HL-60/S4 (cell line): Measurements from ENCODE around the gene WBP1.
"Not testable (repeated sequence)": the region's sequence is repeated elsewhere in the genome, so short reads cannot be mapped to it uniquely, and the experiment has no call there.

Source experiments
- in situ Hi-C: fragments of 300-500 bp; cut with MboI; formaldehyde crosslinking; loops from 2 replicates; pipeline ENCODE4 v1.14.3; 2022; ENCODE audit warnings: low sequenced_read_pairs

WBP1 gene

DNA sequence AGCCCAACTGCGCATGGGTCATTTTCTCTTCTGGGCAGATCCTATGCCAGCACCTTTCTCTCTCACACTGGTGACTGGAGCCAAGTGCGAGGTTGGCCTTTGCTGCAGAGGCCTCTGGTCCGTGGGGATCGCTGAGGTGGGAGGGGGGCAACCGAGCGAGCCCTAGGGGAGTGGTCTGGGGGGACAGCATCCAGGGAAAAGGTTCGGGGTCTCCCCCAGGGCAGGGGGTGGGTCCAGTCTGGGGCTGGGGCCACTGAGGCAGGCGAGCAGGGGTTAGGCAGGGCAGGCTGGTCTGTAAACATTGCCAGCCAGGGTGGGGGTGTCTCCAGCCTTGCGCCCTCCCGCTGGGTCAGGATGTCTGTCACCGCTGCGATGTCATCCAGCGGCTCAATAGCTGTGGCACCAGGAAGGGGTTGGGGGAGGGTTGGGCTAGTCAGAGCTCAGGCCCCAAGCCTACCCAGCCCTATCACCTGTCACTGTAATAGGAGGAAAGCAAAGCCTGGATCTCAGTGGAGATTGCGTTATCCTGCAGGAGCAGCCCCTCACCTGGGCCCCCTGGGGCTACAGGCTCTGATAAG lies 32.0 kb upstream of the WBP1 start:
- in situ Hi-C loops, result no loop called here

DNA sequence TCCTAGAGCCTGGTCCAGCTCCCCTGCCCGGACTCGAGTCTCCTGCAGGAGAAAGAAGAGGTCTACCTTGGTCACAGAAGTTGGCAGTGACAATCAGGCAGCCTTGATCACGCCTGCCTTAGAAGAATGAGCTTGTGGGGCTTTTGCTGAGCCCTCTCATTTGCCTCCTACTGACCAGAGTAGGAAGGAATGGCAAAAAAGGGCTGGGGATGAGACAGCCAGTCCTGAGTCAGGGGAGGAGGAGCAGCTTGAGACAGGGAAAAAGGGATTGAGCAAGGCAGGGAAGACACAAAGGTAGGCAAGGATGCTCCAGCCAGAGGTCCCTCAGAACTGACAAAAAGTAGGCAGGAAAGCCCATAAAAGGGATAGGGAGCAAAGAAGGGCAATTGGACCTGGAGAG lies 30.7 kb upstream of the WBP1 start:
- in situ Hi-C loops, result no loop called here

DNA sequence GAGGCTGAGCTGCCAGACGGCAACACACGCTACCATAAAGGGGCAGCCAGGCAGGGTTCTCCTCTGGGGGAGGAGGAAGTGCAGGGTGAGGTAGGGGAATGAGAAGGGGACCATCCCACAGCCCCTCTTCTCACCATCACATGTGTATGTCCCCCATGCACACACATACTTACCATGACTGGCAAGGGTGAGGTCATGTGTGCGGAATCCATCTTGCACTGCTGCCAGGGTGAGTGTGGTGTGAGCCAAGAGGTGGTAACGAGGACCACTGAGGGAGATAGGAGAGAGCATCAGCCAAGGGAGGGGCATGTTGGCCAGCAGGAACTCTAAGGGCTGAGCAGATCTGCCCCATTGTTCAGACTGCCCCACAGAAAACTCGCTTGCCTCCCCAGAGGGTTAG lies 29.6 kb upstream of the WBP1 start:
- in situ Hi-C loops, result no loop called here

DNA sequence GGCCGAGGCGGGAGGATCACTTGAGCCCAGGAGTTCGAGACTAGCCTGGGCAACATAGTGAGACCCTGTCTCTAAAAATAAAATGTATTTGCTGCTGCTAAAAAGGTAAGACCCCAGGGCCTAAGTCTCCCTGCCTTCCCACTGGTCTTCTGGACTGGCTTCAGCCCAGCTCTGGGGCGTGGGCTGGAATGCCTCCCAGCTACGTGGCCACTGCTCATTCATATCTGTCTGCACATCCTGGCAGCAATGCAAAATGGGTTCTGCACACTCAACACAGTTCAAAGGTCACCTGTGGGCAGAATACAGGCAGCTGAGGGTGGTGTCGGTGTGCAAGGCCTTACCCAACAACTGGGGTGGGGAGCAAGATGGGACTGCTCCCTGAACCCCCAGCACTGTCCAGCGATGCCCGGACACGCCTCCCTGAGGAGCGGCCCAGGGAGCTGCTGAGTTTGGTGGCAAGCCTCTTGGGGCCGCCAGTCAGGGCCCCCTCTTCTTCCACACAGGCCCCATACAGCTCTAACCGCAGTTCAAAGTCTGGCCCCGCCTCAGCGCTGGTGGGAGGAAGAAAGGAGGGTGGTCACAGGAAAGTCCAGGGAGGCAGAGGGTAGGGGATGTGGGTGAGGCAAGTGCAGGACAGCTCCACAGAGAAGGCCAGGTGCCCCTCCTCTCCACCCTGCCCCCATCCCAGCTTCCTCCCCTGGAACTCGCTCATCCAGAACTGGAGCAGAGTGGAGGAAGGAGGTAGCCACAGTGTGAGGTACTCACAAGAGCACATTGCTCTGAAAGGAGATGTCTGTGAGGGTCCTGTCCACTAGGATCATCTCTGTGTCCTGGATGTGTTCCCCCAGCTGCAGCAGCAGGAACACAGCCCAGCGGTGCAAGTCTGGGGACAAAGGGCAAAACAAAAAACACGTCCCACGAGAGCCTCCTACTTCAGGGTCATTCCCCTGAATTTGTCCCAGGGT lies 28.5 kb upstream of the WBP1 start:
- in situ Hi-C loops, result no loop called here

DNA sequence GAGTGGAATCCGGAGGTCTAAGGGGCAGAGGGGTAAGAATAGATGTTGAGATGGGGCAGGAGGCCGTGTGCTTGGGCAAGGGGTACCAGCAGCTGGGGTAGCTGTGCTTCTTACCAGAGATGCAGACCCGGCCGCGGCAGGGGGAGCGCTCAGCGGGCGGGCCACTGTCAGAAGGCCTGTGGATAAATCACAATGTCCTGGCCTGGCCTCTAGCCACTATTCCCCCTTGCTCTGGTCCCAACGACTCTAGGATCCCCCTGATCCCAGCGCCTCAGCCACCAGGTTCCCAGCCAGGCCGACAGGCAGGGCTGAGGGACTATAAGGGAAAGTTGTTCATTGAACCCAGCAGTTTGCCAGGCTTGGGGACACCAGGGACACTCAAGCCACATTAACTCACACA lies 27.7 kb upstream of the WBP1 start:
- in situ Hi-C loops, result no loop called here

DNA sequence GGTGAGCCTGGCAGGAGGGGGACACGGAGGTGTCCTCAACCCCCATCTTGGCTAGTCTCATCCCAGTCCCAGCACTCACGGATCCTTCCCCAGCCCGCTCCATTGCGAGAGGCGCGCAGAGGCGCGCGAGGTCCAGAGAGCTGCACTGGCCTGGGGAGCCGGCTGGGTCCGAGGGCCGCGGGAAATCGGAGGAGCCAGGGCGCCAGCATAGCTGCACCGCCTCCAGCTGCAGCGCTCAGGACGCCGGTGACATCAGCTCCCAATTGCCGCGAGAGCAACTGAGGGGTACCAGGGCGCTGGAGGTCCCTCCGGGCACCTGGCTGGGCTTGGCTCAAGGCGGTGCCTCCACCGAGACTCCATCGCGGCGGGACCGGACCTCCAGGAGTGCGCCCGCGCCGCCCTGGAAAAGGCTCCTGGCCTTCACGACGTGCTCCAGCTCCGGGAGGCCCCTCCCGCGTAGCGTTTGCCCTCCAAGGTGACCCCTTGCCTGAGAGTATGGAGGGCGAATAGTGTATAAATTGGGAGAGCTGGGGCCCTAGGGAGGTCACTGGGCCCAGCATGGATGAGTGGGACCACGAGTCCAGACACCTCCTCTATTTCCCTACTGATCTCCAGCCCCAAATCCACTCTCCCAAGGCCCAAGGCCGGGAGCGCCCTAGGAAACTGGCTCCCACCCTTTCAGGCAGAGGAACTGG lies 22.0 kb upstream of the WBP1 start:
- in situ Hi-C loops, result no loop called here

DNA sequence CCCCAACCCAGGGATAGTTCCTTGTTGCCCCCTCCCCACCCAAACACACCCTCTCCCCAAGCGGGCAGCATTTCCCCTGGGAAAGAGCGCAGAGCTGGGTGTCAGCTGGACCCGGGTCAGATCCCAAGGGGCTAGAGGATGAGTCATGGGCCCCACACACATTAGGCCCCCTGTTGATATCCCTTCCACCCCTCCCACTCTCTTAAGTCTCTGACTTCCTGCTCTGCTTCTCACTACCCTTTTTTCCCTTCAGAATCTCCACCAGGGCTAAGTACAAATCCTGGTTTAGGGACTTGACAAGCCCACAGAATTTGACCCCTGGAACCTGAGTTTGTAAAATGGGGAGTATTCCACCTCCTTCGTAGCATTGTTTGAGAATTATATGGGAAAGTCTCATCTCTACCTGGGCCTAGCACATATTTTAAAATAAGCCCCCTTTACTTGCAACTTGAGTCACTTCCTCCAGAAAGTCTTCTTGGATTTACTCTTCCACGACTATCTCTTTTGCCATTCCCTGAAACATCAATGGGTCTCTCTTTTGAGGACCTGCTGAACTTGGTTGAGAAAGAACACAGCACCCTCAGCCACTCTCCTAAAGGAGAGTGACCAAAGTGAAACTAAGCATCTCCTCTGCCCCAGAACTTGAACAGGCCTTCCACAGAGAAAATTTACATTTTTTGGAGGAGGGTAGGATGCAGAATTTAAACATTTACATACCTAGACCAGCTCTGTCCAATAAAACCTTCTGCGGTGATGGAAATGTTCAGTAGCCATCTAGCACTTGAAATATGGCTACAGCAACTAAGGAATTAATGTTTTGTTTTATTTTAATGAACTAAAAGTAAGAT lies 21.2 kb upstream of the WBP1 start:
- in situ Hi-C loops, result no loop called here

GRCh38 chr2:74438248-74438647 lies 20.0 kb upstream of the WBP1 start:
- in situ Hi-C loops, result no loop called here

GRCh38 chr2:74439373-74439772 lies 18.9 kb upstream of the WBP1 start:
- in situ Hi-C loops, result no loop called here

DNA sequence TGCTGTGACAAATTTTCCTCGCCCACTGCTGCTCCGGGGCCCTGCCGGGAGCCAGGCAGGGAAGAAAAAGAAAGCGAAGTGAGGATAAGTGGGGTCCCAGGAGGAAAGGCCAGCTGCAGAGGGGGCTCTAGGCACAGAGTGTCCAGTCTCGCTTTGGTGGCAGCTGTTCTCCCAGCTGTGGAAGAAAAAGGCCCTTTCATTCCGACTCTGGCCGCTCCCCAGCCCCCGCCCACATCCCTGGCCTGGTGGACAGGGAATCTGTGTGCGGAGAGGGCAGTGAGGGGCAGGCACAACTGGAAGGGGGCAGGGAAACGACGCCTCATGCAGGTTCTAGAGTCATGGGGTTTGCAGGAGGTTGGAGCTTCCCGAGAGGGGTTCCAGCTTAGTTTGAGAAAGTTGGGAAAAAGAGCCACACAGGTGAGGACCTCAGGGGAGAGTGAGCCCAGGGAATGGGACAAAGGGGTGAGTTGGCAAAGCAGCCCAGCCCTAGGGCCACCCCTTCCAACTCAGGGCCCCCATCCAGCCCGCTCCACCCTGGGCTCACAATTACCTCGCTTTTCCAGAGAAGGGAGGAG lies 18.3 kb upstream of the WBP1 start:
- in situ Hi-C loops, result no loop called here

DNA sequence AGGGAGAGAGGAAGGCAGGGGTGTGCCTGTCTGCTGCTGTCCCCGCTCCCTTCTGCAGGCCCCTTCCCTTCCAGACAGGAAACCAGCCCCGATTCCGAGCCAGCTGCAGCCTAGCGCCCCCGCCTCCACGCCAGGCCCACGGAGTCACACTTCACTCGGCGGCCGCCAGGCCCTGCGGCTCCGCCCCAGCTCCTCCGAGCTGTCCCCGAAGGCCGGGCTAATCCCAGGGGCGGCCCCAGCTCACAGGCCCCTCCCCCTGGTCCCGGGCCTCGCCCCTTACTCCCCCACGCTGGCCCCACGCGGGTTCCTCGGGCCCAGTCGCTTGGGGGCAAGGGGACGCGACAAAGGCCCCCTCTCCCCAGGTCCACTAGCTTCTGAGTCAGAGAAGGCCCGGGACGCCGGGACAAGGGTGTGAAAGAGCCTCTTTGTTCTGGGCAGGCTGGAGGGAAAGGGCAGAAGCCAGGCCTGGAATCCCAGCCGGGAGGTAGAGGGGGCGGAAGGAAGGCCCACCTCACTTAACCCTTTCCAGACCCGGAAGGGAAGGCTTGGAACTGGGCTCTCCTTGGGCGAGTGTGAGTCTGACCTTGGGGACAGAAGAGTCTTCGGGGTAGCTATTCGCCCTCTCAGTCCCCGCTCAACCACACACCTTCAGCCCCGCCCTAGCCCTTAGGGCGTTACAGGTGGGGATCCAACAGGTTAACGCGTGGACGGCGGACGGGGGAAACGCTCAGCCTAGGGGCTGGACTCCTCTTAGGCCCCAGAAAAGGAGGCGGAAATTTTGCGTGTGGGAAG lies 17.7 kb upstream of the WBP1 start:
- in situ Hi-C loops, result no loop called here

GRCh38 chr2:74441170-74441689 lies 17.0 kb upstream of the WBP1 start:
- in situ Hi-C loops, result no loop called here

DNA sequence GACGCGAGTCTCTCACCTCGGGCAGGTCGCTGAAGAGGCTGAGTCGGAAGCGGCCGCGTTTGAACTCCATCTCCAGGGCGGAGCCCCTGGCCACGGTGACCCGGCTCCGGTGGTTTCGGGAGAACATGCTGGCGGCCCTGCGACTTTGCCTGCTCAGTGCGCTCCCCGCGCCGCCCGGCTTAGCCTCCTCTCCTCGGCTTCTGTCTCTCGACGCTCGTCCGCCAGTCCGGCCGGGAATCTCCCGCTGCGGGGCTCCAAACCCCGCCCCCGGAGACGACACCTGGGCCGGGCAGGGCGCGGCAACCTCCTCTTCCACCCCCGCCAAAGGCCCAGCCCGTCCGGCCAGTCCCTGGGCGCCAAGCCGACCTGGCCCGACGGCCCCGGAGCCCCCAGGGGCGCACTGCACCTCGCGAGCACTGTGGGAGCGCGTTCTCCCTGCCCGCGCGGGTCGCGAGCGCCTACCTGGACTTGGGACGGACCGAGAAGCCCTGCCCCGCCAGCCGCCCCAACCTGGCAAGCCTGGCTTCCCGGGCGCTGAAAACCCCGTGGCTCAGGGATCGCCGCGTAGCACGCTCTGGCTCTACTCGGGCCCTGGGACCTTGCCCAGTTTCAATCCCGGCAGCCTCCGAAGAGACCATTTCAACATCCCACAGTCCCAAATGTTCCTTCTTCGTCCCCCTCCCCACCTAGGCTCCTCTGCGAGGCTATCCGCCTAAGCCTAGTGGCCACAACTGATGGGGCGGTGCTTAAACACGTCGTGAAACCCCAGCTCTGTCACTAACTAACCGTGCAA lies 16.4 kb upstream of the WBP1 start, which contains the start of gene RTKN:
TSS of gene RTKN (minus strand) at position 248 of the 793 bp plus-strand sequence. CDS start at position 127, 121 bp downstream.
- in situ Hi-C loops, result no loop called here

DNA sequence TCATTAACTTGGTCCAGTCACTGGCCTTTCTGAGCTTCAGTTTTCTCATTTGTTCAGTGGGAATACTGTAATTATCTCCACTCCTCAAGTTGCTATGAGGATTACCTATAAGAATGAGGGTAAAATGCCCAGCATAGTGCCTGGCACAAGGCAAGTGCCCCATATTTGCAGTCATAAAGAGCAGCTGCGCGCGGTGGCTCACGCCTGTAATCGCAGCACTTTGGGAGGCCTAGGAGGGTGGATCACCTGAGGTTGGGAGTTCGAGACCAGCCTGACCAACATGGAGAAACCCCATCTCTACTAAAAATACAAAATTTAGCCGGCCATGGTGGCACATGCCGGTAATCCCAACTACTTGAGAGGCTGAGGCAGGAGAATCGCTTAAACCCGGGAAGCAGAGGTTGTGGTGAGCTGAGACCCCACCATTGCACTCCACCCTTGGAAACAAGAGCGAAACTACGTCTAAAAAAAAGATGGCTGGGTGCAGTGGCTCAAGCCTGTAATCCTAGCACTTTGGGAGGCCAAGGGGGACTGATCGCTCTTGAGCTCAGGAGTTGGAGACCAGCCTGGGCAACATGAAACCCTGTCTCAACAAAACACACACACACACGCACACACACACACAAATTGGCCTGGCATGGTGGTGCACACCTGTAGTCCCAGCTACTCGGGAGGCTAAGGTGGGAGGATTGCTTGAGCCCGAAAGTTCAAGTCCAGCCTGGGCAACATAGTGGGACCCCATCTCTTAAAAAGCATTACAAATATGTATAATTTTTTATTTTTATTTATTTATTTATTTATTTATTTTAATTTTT lies 15.5 kb upstream of the WBP1 start:
- in situ Hi-C loops, result not testable (repeated sequence)

DNA sequence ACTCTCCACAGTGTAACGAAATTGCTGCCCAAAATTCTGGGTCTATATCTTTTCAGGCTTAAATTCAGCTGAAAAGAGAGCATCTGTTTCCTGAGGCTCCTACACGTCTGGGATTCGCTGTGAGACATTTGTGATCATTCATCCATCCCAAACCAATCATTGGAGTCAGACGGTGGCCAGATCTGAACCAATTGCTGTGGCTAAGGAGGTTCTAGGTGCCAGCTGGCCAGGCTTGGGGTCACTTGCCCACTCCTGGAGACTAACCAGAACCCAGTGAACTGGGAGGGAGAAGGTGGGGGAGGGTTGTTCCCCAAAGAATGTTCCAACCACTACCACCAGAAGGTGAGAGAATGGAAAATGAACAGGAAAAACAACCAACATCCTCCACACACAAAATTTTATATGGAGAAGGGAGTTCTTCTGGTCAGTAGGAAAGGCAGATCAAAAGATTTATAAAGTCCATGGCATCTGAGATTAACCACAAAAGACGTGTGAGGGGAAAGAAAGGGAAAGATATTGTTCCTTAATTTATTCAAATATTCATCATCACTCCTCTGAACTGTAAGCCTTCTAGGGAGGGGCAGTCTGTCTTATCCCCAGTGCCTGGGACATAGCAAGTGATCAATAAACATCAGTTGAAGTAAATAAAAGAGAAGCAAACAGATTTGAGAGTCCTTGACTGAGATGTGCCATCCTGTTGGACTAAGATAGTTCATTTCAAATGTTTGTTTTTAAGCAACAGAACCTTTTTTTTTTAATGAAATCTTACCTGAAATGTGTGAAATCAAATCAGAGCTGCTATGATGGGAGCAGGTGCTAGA lies 13.5 kb upstream of the WBP1 start:
- in situ Hi-C loops, result no loop called here

GRCh38 chr2:74447230-74447999 lies 10.8 kb upstream of the WBP1 start:
- in situ Hi-C loops, result no loop called here
